Measurements from ENCODE around the gene MAST2. TPM values are rescaled to one million over a fixed set of nuclear protein-coding genes. Genes with fewer than 3 reads are reported as not detected.
A peak's percentile ranks its signal among the peaks of the same experiment; 100 is the strongest.

Gene MAST2
- total and polyA plus RNA-seq, 2 experiments from 2014 or later: 44.8 to 79.2 TPM

- peak in 1 of 2 donors; percentile 23 for DNase-seq (ENCODE audit: low read depth in 1 of 2, low spot score in 1 of 2)
Observed at GRCh38 chr1:45998020-45998617, 194.7 kb downstream of the MAST2 start.

GRCh38 chr1:45999507-45999906, 196.1 kb downstream of the MAST2 start:
- Histone ChIP-seq H3K27ac (no peak overlapping the region), H3K4me1 (ENCODE audit: low read depth) (peaks cover 15% of the 10 kb centered on the region), H3K36me3 (peaks cover 9% of the 10 kb centered on the region), H3K9me3 (ENCODE audit: low read depth) (no peaks in the 10 kb centered on the region), H3K4me3 (no peak overlapping the region), H3K27me3 (no peaks in the 10 kb centered on the region)
- no peak for TF ChIP-seq CTCF (IDR thresholded peaks at IDR 0.05; ENCODE audit: low read depth, low read length)
- no peak for DNase-seq (ENCODE audit: low read depth in 1 of 2, low spot score in 1 of 2)

More at GRCh38 chr1:45998020-45998617, 194.7 kb downstream of the MAST2 start:
- peaks cover 15% of the 10 kb centered on the region for H3K4me1 ChIP-seq (ENCODE audit: low read depth)
- H3K9me3 ChIP-seq (ENCODE audit: low read depth): no peaks in the 10 kb centered on the region
- H3K4me3 ChIP-seq: no peak overlapping the region
- H3K27ac ChIP-seq: peak overlapping the region; percentile 73
- TF ChIP-seq CTCF (IDR thresholded peaks at IDR 0.05; ENCODE audit: low read depth, low read length): no peak
- peaks cover 4% of the 10 kb centered on the region for H3K36me3 ChIP-seq
- no peaks in the 10 kb centered on the region for H3K27me3 ChIP-seq

- no peak overlapping the region for H3K4me3 ChIP-seq
- DNase-seq (ENCODE audit: low read depth in 1 of 2, low spot score in 1 of 2): no peak
- H3K27me3 ChIP-seq: no peaks in the 10 kb centered on the region
- H3K36me3 ChIP-seq: peaks cover 14% of the 10 kb centered on the region
- TF ChIP-seq CTCF (IDR thresholded peaks at IDR 0.05; ENCODE audit: low read depth, low read length): no peak
- no peaks in the 10 kb centered on the region for H3K9me3 ChIP-seq (ENCODE audit: low read depth)
- H3K4me1 ChIP-seq (ENCODE audit: low read depth): peaks cover 18% of the 10 kb centered on the region
- no peak overlapping the region for H3K27ac ChIP-seq
Observed at GRCh38 chr1:46001081-46001785, 197.8 kb downstream of the MAST2 start.

- DNase-seq (ENCODE audit: low read depth in 1 of 2, low spot score in 1 of 2): no peak
- no peak for TF ChIP-seq CTCF (IDR thresholded peaks at IDR 0.05; ENCODE audit: low read depth, low read length)
- Histone ChIP-seq H3K27me3 (no peaks in the 10 kb centered on the region), H3K27ac (no peak overlapping the region), H3K4me1 (ENCODE audit: low read depth) (peaks cover 12% of the 10 kb centered on the region), H3K9me3 (ENCODE audit: low read depth) (no peaks in the 10 kb centered on the region), H3K4me3 (no peak overlapping the region), H3K36me3 (peaks cover 22% of the 10 kb centered on the region)
Observed at GRCh38 chr1:46002551-46003150, 199.2 kb downstream of the MAST2 start.

- no peak for TF ChIP-seq CTCF (IDR thresholded peaks at IDR 0.05; ENCODE audit: low read depth, low read length)
- Histone ChIP-seq H3K27me3 (no peaks in the 10 kb centered on the region), H3K4me1 (ENCODE audit: low read depth) (peaks cover 6% of the 10 kb centered on the region), H3K9me3 (ENCODE audit: low read depth) (no peaks in the 10 kb centered on the region), H3K36me3 (peaks cover 28% of the 10 kb centered on the region), H3K27ac (no peak overlapping the region), H3K4me3 (no peak overlapping the region)
- no peak for DNase-seq (ENCODE audit: low read depth in 1 of 2, low spot score in 1 of 2)
Observed at GRCh38 chr1:46003315-46003714, 199.9 kb downstream of the MAST2 start.

Data from cardiac muscle cell (in vitro differentiated cells and primary cell).